HepG2 (cell line): Measurements from ENCODE around the gene PCYOX1L. TPM values are rescaled to one million over a fixed set of nuclear protein-coding genes. Genes with fewer than 3 reads are reported as not detected.

Experiments used
- HNRNPUL1 ChIP-seq: fragments of 200-400 bp; formaldehyde crosslinking; IDR thresholded peaks from 2 replicates; pipeline ENCODE4 v1.6.1; 2017; ENCODE audit warnings: low read depth, mild to moderate bottlenecking, low read length, moderate library complexity
- HOMEZ ChIP-seq: IDR thresholded peaks from 2 replicates; pipeline ENCODE4 v1.6.1; 2016; ENCODE audit warnings: low read depth
- KDM6A ChIP-seq: IDR thresholded peaks from 2 replicates; pipeline ENCODE4 v1.6.1; 2016; ENCODE audit warnings: low read depth
- RBM39 ChIP-seq: fragments of 200-400 bp; formaldehyde crosslinking; IDR thresholded peaks from one replicate; pipeline ENCODE4 v1.6.1; 2018; ENCODE audit warnings: antibody characterized with exemption, mild to moderate bottlenecking, low read depth, low read length; ENCODE audit not compliant: poor library complexity, severe bottlenecking
- ZFP90 ChIP-seq: sonication (generic); formaldehyde crosslinking; IDR thresholded peaks from 2 replicates; pipeline ENCODE4 v1.8.0; 2022; ENCODE audit warnings: missing genetic modification reagents, mild to moderate bottlenecking, inconsistent platforms, borderline replicate concordance
- ZNF138 ChIP-seq: sonication (generic); formaldehyde crosslinking; IDR thresholded peaks from 2 replicates; pipeline ENCODE4 v1.5.0; 2020; ENCODE audit warnings: mild to moderate bottlenecking, low read depth, missing genetic modification reagents
- ZSCAN29 ChIP-seq: sonication (generic); formaldehyde crosslinking; conservative IDR thresholded peaks from 2 replicates; pipeline ENCODE4 v1.4.0; 2020; ENCODE audit warnings: mild to moderate bottlenecking, missing genetic modification reagents
- polyA plus RNA-seq, 8 experiments: library from polyadenylated mRNA; depleted of rRNA in 3 of 8; stranded (reverse) in 7 of 8; unstranded in 1 of 8; fragments of >200 nt; fragmentation: Illumina TruSeq in 4 of 8; extraction: Trizol in 4 of 8; gene quantifications; 2 replicates each; pipeline versions ENCODE4 v1.2.1 to v1.2.3, GENCODE V29; 2011 to 2016; ENCODE audit warnings: low read depth in 4 of 8, missing spikeins in 1 of 8, mixed read lengths in 1 of 8; ENCODE audit not compliant: insufficient read depth in 1 of 8
- total RNA-seq, 5 experiments: library from RNA; depleted of rRNA; stranded (reverse); fragments of >200 nt; fragmentation: Illumina TruSeq; extraction: Trizol; gene quantifications; 2 replicates each; pipeline ENCODE4 v1.2.3, GENCODE V29; 2016; ENCODE audit warnings: low read depth in 1 of 5
- TF ChIP-seq, protein P1 (sequence below): sonication (generic); formaldehyde crosslinking; IDR thresholded peaks from 2 replicates; pipeline ENCODE4 v1.4.0; 2020; ENCODE audit warnings: mild to moderate bottlenecking, missing genetic modification reagents
- TF ChIP-seq, protein P2 (sequence below): sonication (generic); formaldehyde crosslinking; IDR thresholded peaks from 2 replicates; pipeline ENCODE4 v1.5.0; 2020; ENCODE audit warnings: mild to moderate bottlenecking, missing genetic modification reagents, borderline replicate concordance

Gene PCYOX1L
- total and polyA plus RNA-seq, 2 of the 13 experiments (the other 11 are each of a cell fraction or from before 2014, with no cell fraction given), result 1.00 to 3.7 TPM

DNA sequence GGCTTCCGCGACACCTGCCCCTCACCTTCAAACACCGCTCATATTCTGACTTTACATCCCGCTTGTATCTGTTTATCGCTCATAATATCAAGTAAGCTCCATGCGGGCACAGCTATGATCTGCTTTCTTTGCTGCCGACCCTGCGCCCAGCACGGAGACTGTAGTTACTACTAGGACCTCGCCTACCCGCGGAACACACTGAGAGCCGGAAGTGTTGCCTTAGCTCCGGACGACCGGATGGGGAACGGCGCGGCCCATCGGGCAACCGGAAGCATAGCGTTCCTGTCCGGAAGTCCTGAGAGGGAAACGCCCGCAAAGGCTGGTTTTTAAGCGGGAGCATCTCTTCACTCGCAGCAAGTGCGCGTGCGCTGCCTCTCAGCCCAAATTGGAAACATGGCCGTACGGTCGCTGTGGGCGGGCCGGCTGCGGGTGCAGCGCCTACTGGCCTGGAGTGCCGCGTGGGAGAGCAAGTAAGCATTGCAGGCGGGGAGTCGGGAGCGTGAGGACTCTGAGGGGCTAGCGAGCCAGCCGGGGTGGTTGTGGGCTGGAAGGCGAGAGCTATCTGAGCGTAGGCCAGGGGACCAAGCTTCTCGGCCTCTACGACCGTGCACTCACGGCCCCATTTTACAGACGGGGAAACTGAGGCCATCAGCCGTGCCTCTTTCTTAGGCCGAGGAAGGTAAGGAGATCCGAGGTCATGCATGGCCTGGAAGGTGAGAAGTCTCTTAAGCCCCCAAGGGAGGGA is 12.5 kb upstream of the PCYOX1L start, which contains the start of gene GRPEL2 (continued):
- TF ChIP-seq ZSCAN29 (CRISPR knock-in tag) (no peak), HNRNPUL1 (no peak), KDM6A (CRISPR knock-in tag) (0 out of 2 replicates have a peak, but pooled peaks have one; percentile 26), ZNF138 (CRISPR knock-in tag) (no peak), HOMEZ (CRISPR knock-in tag) (peak; percentile 58; the same call in 1 of the 2 replicates), ZFP90 (CRISPR knock-in tag) (peak; percentile 88; the same call in 1 of the 2 replicates), RBM39 (peak; percentile 90)
- TF ChIP-seq, protein P1, sequence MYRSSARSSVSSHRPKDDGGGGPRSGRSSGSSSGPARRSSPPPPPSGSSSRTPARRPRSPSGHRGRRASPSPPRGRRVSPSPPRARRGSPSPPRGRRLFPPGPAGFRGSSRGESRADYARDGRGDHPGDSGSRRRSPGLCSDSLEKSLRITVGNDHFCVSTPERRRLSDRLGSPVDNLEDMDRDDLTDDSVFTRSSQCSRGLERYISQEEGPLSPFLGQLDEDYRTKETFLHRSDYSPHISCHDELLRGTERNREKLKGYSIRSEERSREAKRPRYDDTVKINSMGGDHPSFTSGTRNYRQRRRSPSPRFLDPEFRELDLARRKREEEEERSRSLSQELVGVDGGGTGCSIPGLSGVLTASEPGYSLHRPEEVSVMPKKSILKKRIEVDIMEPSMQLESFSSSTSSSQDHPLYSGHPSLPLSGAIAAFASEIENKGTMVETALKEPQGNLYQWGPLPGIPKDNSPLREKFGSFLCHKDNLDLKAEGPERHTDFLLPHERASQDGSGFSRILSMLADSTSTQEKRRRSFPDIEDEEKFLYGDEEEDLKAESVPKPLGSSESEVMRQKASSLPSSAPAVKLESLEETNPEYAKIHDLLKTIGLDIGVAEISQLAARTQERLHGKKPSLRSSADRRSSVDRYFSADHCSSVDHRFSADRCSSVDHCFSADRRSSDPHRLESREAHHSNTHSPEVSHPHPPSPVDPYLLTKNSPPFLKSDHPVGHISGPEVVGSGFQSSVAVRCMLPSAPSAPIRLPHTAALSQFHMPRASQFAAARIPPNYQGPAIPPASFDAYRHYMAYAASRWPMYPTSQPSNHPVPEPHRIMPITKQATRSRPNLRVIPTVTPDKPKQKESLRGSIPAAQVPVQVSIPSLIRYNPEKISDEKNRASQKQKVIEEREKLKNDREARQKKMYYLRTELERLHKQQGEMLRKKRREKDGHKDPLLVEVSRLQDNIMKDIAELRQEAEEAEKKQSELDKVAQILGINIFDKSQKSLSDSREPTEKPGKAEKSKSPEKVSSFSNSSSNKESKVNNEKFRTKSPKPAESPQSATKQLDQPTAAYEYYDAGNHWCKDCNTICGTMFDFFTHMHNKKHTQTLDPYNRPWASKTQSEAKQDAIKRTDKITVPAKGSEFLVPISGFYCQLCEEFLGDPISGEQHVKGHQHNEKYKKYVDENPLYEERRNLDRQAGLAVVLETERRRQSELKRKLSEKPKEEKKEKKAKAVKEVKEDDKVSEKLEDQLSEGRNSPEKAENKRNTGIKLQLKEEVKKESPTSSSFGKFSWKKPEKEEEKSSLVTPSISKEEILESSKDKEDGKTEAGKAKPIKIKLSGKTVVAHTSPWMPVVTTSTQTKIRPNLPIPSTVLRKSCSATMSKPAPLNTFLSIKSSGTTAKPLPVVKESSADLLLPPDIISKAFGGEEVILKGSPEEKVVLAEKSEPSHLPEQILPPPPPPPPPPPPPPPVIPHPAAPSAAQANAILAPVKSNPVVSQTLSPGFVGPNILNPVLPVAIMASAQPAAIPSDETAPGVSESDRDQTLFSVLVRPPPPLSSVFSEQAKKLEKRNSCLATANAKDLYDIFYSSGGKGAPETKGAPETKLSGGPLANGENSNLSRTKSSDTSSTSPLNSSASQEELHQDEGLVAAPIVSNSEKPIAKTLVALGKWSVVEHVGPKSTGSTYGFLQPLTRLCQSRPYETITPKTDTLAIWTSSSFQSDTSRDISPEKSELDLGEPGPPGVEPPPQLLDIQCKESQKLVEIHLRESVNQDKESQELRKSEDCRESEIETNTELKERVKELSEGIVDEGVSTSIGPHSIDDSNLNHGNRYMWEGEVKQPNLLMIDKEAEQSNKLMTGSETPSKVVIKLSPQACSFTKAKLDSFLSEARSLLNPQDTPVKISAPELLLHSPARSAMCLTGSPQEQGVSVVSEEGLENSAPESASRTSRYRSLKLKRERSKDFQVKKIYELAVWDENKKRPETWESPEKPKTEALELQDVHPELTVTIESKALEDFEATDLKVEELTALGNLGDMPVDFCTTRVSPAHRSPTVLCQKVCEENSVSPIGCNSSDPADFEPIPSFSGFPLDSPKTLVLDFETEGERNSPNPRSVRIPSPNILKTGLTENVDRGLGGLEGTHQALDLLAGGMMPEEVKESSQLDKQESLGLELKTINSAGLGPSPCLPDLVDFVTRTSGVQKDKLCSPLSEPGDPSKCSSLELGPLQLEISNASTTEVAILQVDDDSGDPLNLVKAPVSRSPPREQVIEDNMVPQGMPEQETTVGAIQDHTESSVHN (CRISPR knock-in tag), result no peak; the same call in 1 of the 2 replicates
- TF ChIP-seq, protein P2, sequence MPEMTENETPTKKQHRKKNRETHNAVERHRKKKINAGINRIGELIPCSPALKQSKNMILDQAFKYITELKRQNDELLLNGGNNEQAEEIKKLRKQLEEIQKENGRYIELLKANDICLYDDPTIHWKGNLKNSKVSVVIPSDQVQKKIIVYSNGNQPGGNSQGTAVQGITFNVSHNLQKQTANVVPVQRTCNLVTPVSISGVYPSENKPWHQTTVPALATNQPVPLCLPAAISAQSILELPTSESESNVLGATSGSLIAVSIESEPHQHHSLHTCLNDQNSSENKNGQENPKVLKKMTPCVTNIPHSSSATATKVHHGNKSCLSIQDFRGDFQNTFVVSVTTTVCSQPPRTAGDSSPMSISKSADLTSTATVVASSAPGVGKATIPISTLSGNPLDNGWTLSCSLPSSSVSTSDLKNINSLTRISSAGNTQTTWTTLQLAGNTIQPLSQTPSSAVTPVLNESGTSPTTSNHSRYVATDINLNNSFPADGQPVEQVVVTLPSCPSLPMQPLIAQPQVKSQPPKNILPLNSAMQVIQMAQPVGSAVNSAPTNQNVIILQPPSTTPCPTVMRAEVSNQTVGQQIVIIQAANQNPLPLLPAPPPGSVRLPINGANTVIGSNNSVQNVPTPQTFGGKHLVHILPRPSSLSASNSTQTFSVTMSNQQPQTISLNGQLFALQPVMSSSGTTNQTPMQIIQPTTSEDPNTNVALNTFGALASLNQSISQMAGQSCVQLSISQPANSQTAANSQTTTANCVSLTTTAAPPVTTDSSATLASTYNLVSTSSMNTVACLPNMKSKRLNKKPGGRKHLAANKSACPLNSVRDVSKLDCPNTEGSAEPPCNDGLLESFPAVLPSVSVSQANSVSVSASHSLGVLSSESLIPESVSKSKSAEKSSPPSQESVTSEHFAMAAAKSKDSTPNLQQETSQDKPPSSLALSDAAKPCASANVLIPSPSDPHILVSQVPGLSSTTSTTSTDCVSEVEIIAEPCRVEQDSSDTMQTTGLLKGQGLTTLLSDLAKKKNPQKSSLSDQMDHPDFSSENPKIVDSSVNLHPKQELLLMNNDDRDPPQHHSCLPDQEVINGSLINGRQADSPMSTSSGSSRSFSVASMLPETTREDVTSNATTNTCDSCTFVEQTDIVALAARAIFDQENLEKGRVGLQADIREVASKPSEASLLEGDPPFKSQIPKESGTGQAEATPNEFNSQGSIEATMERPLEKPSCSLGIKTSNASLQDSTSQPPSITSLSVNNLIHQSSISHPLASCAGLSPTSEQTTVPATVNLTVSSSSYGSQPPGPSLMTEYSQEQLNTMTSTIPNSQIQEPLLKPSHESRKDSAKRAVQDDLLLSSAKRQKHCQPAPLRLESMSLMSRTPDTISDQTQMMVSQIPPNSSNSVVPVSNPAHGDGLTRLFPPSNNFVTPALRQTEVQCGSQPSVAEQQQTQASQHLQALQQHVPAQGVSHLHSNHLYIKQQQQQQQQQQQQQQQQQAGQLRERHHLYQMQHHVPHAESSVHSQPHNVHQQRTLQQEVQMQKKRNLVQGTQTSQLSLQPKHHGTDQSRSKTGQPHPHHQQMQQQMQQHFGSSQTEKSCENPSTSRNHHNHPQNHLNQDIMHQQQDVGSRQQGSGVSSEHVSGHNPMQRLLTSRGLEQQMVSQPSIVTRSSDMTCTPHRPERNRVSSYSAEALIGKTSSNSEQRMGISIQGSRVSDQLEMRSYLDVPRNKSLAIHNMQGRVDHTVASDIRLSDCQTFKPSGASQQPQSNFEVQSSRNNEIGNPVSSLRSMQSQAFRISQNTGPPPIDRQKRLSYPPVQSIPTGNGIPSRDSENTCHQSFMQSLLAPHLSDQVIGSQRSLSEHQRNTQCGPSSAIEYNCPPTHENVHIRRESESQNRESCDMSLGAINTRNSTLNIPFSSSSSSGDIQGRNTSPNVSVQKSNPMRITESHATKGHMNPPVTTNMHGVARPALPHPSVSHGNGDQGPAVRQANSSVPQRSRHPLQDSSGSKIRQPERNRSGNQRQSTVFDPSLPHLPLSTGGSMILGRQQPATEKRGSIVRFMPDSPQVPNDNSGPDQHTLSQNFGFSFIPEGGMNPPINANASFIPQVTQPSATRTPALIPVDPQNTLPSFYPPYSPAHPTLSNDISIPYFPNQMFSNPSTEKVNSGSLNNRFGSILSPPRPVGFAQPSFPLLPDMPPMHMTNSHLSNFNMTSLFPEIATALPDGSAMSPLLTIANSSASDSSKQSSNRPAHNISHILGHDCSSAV (CRISPR knock-in tag), result no peak
